Suprapubic skin (tissue), 4 donors: ENCODE data around the gene CHIT1.

Experiments
- EP300 ChIP-seq: sonication (generic); formaldehyde crosslinking; IDR thresholded peaks from one replicate; pipeline ENCODE4 v1.6.1; 2017; ENCODE audit warnings: antibody characterized with exemption
- POLR2A ChIP-seq, 2 donors: fragments of 450-650 bp; IDR thresholded peaks; one replicate each; pipeline ENCODE4 v1.6.1; 2017; ENCODE audit warnings: antibody characterized with exemption in 2 of 2, mild to moderate bottlenecking in 2 of 2, moderate library complexity in 2 of 2
- POLR2AphosphoS5 ChIP-seq, 3 donors: sonication (generic); formaldehyde crosslinking; IDR thresholded peaks; one replicate each; pipeline ENCODE4 v1.6.1; 2017; ENCODE audit warnings: antibody characterized with exemption in 3 of 3
- TF ChIP-seq, protein P1 (sequence below), 2 donors: fragments of 200-600 bp in 1 of 2; fragments of 450-650 bp in 1 of 2; sonication (generic) in 1 of 2; IDR thresholded peaks; one replicate each; pipeline ENCODE4 v1.5.1; 2016 to 2019; ENCODE audit warnings: antibody characterized with exemption in 2 of 2, mild to moderate bottlenecking in 1 of 2, moderate library complexity in 1 of 2

DNA sequence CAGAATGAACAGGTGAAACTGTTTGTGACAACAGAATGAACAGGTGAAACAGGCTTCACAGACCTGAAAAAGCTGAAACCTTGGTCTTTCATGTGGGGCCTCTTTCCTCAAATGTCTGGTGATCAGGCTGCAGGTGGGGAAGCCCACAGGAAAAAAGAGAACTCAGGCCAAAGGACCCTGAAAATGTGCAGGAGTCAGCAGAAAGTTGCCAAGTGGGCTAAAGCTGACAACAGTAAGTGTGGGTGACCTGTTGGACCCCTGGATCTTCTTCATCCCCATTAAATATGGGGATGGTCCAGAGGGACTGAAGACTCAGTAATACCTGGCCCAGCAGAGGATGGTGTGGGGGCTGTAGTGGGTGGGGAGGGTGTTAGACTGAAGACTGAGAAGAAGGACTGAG lies 9.1 kb upstream of the CHIT1 start:
- TF ChIP-seq, protein P1, sequence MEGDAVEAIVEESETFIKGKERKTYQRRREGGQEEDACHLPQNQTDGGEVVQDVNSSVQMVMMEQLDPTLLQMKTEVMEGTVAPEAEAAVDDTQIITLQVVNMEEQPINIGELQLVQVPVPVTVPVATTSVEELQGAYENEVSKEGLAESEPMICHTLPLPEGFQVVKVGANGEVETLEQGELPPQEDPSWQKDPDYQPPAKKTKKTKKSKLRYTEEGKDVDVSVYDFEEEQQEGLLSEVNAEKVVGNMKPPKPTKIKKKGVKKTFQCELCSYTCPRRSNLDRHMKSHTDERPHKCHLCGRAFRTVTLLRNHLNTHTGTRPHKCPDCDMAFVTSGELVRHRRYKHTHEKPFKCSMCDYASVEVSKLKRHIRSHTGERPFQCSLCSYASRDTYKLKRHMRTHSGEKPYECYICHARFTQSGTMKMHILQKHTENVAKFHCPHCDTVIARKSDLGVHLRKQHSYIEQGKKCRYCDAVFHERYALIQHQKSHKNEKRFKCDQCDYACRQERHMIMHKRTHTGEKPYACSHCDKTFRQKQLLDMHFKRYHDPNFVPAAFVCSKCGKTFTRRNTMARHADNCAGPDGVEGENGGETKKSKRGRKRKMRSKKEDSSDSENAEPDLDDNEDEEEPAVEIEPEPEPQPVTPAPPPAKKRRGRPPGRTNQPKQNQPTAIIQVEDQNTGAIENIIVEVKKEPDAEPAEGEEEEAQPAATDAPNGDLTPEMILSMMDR (IDR thresholded peaks at IDR 0.05): no peak
- TF ChIP-seq POLR2AphosphoS5 (IDR thresholded peaks at IDR 0.05) (no peak), POLR2A (IDR thresholded peaks at IDR 0.05) (no peak), EP300 (no peak)
